HG03439 (cell line): ENCODE results near the gene UTP18.
"Not testable (repeated sequence)": the region's sequence is repeated elsewhere in the genome, so short reads cannot be mapped to it uniquely, and the experiment has no call there.

Experiments
- ATAC-seq: cut with Tn5 transposase; IDR thresholded peaks from one replicate; pipeline ENCODE4 v1.9.1; 2021; ENCODE audit warnings: mild to moderate bottlenecking, moderate library complexity; ENCODE audit not compliant: unreplicated experiment

UTP18 gene

DNA sequence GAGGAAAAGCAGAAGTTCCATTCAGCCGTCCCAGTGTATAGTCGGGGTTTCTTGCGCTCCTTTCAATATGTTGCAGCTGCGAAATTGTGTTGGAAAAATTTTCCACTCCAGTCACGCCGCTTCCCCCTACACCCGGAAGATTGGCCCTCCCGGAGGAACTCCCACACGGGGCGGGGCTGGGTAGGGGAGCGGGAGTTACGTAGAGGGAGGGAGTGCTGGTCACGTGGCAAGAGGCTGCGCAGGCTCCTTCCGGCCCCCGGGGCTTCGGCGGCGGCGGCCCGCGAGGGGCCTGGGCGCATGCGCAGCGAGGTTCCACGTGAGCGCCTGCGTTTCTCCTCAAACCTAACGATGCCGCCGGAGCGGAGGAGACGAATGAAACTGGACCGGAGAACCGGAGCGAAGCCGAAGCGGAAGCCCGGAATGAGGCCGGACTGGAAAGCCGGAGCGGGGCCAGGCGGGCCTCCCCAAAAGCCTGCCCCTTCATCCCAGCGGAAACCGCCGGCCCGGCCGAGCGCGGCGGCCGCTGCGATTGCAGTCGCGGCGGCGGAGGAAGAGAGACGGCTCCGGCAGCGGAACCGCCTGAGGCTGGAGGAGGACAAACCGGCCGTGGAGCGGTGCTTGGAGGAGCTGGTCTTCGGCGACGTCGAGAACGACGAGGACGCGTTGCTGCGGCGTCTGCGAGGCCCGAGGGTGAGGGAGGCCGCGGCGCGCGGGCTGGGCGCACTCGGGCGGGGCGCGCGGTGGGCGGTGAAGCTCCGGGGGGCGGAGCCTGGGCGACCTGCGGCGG is at the start of gene UTP18:
Gene UTP18 (plus strand): TSS at position 310 of the 787 bp plus-strand sequence. CDS start 39 bp downstream, at position 349.
- peak; percentile 82 for ATAC-seq

DNA sequence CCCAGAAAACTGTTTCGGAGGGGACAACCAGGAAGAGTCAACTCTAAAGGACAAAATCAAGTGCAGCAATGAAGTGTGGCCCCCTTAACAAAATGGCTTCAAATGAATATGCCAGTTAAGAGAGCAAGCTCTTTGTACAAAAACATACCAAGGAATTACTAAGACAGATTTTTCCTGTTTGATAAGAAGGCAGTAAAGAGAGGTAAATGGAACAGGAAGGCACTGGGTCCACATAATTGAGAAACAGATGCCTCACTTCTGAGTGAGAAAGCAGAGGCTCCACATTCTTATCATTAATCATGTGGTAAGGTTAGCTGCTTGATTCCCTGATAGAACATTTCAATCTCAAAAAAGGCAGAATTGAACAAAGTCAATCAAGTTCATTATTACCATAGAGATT is 45.4 kb upstream of the UTP18 start:
- ATAC-seq = no peak

DNA sequence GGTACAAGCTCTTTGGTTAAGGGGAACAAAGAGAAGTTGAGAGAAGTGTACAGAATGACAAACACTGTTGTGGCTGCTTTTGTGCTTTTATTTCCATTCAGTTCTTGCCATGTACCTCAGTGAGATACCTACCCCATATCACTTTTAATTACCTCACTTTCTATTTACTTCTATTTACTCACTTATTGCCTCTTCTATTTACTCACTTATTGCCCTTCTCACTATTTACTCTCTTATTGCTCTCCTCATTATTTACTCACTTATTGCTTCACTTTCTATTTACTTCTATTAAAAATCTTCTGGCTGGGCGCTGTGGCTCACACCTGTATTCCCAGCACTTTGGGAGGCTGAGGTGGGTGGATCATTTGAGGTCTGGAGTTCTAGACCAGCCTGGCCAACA is 42.4 kb upstream of the UTP18 start:
- no peak for ATAC-seq

DNA sequence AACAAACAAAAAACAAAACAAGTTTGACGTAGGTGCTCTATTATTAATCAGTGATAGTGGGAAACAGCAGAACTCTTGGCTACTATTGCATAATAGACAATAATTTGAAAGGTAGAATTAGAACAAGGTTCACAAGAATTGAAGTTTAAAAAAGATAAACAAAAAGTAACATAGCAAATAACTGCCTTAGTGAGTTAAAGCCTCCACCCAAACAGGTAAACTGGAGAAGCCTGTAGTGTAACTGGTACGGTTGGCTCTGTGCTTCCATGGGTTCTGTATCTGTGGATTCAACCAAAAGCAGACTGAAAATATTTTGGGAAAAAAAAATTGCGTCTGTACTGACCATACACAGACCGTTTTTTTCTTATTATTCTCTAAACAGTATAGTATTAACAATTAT is 39.0 kb upstream of the UTP18 start:
- no peak for ATAC-seq

DNA sequence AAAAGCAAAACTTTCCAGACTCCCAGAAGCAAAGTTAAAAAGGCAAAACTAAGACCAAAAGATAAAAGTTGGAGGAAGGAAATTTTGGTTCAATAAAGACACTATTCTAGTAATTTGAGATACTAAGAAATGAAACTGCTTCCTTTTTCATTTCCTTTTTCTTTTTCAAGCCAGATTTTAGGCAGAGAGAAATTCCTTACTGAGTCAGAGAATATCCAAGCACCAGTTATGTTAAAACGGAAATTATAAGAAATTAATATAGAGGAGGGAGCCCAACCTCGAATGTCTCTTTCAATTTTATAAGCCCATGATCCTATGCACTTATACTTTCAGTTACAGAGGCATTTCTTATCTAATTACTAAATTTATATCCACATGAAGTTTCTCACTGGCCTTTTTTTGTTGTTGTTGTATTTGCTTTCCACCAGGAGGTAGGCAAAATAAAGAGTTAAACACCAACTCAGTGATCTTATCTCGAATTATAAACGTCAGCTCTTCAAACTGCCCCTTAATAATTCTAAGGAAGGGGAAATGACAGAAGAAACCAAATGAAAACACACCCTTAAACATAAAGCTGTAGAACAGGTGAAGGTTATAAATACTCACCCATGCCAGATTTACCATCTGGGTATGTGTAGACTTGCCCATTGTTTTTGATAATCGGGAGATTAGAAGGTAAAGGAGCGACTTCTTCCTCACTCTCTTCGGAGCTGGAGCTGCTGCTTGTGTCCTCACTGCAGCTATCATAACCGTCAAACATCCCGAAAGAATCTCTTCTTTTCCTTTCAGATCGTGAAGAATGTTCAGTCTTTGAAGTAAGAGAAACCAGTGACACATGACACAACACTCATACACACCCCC is 35.7 kb upstream of the UTP18 start:
- ATAC-seq = no peak

DNA sequence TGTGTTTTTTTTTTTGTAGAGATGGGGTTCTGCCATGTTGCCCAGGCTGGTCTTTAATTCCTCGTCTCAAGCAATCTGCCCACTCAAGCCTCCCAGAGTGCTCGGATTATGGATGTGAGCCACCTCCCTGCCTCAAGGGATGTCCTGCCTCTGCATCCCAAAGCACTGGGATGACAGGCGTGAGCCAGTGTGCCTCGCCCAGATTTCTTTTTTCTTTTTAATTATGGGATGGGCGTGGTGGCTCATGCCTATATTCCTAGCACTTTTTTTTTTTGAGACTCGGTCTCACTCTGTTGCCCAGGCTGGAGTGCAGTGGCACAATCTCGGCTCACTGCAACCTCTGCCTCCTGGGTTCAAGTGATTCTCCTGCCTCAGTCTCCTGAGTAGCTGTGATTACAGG is 34.8 kb upstream of the UTP18 start:
- not testable (repeated sequence) for ATAC-seq

DNA sequence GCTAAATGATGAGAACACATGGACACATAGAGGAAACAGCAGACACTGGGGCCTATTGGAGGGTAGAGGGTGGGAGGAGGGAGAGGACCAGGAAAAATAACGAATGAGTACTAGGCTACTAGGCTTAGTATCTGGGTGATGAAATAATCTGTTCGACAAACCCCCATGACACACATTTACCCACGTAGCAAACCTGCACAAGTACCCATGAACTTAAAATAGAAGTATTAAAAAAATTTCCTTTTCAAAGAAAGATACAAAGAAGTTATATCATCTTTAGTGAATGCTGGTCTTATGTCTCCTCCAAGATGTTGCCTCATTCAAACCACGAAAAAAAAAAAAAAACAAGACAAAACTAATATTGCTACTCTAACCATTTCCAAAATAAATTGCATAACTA is 32.2 kb upstream of the UTP18 start:
- no peak for ATAC-seq

DNA sequence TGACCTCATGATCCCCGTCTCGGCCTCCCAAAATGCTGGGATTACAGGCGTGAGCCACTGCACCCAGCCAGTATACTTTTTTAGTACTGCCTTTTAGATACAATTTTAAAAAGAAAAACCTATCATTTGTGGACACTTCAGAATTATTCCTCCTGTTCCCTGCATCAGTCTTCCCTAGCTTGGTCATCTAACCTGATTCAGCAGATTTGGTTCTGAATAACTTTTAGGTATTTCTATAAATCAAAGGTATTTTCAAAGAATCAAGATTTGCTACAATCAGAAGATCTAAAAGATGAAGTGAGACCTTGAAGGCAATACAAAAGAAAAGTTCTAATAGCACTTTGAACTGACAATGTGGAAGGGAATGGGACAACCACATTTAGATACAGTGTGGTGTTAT is 30.5 kb upstream of the UTP18 start:
- ATAC-seq = no peak

DNA sequence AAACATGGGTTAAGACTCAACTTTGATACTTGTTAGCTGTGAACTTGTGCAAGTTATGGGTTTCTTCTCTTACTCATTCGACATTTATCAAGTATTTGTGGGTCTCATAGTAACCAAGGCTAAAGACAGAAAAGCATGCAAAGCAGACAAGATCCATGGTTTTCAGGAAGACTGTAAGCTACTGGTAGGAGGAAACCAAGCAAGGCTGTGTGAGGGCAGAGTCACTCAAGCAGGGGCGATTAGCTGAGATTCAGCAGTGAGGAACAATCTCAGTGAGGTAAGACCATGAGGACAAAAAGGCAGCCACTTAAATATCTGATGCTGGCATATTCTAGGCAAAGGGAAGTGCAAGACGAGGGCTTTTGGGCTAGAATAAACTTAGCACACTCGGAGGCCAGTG is 30.0 kb upstream of the UTP18 start:
- no peak for ATAC-seq

DNA sequence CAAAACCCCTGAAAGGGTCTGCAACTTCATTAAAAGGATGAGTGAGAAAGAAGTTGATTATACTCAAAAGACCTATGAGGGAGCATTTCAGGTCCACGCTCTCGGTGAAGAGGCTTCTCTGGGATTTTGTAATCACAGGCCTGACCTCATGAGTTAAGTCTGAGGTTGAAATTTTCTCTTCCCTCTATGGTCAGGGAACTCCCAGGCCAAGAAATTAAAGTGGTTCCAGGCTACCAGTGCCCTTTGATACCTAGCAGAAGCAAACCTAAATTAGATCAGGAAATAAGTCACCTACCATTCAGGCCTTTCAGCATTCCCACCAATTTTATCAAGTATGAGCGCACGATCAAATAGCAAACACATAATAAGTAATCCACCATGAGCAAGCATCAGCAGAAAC is 28.3 kb upstream of the UTP18 start:
- ATAC-seq = no peak

DNA sequence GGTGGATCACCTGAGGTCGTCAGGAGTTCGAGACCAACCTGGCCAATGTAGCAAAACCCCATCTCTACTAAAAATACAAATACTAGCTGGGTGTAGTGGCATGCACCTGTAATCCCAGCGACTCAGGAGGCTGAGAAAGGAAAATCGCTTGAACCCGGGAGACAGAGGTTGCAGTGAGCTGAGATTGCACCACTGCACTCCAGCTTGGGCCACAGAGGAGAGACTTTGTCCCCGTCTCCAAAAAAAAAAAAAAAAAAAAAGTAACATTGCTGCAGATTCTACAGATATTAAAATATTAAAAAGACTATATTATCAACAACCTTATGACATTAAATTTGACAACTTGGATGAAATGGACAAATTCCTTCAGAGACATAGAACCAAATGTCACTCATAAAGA is 26.2 kb upstream of the UTP18 start:
- no peak for ATAC-seq

DNA sequence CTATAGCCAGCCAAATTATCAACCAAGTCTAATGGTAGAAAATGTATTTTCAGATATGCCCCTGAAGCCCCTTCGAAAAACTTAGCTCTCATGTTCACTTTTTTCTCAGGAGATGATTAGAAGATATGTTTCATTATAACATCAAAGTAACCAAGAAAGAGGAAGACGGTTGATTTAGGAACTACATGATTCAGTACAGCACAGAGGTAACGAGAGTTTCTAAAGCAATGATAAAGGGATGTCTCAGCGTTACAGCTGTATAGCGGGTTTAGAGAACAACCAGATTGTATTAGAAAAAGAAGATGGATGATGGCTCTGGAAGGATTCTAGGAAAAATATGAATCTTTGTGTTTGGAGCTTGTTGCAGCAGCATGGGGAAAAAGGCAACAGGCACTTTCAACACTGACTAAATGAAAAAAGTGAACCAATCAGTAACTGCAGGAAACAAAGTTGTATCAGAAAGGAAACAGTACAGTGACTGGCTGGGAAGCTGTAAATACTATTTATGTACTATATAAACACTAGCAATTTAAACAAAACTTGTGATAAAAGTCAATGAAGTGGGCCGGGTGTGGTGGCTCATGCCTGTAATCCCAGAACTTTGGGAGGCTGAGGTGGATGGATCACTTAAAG is 22.0 kb upstream of the UTP18 start:
- no peak for ATAC-seq

DNA sequence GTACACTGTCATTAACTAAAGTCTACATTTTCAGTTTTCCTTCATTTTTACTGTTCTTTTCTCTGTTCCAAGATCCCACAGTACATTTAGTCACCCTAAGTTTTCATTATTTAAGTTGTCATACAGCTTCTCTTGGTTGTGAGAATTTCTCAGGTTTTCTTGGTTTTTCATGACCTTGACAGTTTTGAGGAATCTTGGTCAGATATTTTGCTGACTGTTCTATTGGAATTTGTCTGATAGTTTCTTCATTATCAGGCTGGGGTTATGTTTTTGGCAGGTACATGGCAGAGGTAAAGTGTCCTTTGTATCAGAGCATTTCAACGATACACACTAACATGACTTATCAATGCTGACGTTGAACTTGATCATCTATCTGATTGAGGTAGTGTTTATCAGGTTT is 20.1 kb upstream of the UTP18 start:
- ATAC-seq = no peak

DNA sequence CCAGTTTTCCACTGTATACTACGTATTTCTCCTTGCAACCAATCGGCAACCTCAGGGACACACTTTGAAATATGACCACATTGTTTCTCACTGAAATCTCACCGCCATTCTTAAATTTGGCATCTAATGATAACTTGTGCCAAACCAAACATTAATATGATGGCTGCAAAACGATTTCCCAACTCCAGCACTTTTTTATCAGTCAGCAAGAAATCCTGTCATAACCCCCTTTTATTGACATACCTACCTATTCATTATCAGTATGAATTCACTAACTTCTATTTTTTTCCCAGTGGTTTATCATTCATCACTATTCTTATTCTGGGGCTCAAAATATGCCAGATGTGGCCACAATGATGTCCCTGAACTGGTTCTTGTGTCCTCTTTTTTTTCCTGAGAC is 16.3 kb upstream of the UTP18 start:
- ATAC-seq = no peak

DNA sequence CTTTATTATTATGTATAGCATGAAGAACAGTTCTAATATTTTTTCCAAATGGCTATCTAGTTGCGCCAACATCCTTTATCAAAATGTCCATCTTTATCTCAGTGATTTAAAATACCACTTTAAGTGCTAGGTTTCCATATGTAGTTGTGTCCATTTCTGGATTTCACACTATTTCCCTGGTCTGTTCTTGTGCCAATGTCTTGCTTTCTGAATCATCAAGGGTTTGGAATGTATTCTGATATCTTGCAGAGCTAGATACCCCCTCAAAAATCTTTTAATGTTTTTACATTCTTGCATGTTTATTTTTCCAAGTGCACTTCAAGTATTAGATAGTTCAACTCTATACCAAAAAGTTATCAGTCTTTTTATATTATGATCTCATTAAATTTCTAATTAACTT is 14.8 kb upstream of the UTP18 start:
- no peak for ATAC-seq

DNA sequence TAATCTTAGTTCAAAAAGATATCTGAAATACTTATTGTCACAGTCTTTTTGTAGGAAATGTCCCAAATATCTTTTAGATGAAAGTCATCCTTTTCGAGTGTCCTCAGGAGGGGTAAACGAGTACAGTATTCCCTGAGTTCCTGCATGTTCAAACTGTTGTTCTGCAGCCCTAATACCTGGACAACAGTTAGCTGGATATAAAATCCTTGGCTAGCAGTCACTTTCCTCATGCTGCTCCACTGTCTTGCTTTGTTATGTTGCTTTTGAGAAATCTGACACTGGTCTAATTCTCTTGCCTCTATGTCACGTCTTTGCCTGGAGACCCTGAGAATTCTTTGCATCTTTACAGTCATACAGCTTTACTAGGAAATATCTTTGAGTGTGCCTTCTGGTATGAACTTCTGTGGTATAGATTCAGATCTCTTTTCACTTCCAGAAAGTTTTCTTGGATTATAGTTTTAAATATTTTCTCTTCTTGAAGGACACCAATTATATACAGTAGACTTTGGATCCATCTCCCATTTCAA is 10.0 kb upstream of the UTP18 start:
- ATAC-seq = no peak

DNA sequence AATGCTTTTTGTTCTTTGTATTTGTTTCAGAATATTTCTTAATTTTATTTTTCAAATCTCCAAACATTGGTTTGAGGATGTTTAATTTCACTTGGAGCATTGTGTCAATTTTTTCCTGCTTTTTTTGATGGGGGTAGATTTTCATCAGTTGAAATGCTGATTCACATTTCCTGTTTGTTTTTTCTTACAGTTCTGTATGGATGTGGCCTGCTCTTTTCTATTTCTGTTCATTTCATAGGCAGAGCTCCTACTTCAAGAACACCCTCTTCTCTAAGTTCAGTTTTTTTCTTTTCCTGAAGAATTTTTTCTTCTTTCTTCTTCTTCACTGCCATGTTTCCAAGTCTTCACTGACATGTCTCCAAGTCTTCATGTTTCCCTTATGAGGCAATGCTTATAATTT is 9.3 kb upstream of the UTP18 start:
- no peak for ATAC-seq

DNA sequence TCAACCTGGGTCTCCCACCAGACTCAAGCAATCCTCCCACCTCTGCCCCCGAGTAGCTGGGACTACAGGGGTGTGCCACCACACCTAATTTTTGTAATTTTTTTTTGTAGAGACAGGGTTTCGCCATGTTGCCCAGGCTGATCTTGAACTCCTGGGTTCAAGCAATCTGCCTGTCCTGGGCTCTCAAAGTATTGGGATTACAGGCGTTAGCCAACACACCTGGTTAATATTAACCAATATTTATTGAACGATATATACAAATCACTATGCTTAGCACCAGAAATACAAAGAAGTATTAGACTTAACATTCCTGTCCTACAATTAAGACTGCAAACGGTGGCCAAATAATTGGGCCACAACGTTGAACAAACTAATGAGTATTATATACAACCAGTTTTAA is 4.7 kb upstream of the UTP18 start:
- no peak for ATAC-seq

DNA sequence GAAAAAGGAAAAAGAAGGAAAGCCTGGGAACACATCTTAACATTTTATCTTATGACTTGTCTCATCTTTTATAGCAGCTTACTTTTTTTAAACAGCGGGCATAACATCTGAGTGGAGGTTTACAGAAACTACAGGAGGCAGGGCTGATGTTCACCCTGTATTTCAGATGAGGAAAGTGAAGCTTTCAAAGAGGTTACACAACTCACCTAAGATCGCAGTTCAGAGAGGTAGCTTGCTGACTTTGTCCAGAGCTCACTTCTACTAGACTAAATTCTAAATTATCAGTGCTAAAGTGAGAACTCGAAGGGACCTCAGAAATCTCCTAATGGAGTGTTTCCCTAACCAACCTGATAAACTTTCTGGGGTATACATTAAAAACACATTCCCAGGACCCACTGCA is 4.2 kb upstream of the UTP18 start:
- ATAC-seq = no peak

DNA sequence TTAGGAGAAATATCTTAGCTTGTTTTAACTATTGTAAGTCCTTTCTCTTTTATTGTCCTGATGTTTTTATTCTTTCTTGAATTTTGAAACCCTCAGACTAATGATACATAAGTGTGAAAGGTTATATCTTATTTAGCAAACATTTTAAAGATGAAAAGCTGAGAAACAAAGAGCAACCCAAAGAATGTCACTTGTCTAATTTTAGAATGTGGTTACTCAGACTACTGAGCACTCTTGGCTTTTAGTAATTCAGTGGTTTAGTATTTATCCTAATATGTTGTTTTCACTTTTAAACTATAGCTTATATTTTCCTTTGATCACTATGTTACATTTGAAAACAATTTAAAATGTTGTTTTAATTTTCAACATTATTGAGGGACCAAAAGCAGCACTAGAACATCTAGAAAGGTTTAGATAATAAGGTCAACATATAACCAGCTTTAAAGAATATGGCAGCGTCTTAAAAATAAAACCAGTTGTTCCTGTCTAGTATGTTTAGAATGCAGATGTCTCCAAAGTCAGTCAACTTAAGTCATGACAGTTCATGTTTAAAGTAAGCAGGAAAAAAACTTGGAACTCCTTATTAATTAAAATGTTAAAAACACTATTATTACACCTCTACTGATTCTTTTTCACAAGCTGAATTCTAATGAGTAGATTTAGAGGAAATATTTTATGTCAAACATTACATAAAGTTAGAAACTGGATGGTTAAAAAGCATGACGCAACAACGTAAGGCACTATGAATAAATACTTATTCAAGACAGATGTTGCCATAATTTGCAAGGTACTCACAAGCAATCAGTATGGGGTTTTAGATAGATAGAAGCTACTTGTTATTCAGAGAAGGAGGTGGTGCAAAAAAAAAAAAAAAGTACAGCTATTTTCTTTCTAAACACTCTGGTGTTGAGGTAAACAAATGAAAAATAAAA is 2.9 kb upstream of the UTP18 start:
- ATAC-seq = no peak
